A549 (cell line): ENCODE results near the gene PKNOX1. TPM values are rescaled to one million over a fixed set of nuclear protein-coding genes. Genes with fewer than 3 reads are reported as not detected.
"Not testable (repeated sequence)": the region's sequence is repeated elsewhere in the genome, so short reads cannot be mapped to it uniquely, and the experiment has no call there.

Experiments used
- ATAC-seq, 2 experiments: fragments of 200-7000 bp in 1 of 2; fragments of >200 bp in 1 of 2; cut with Nextera tagmentation in 1 of 2; cut with Tn5 transposase in 1 of 2; 3 replicates each; pipeline versions ENCODE4 v1.8.0 to v1.9.1; 2018 to 2020; ENCODE audit warnings: mild to moderate bottlenecking in 1 of 2, moderate library complexity in 1 of 2
- CTCF ChIA-PET: fragments of 300-600 bp; sonication (Branson Sonifier 250); formaldehyde crosslinking; extraction: SDS; loops from one replicate; lab custom pipeline; 2021; ENCODE audit warnings: antibody characterized with exemption, inconsistent platforms; lab: Yijun Ruan, JAX
- POLR2A ChIA-PET: fragments of 350-600 bp; formaldehyde crosslinking; extraction: SDS; loops from one replicate; lab custom pipeline; 2021; ENCODE audit warnings: antibody characterized with exemption, inconsistent platforms; lab: Yijun Ruan, JAX
- DNase-seq, 2 experiments: peaks; one replicate each; pipeline versions ENCODE4 v3.0.0 to v3.0.0-alpha.2; 2011 to 2016; ENCODE audit warnings: low read depth in 1 of 2, low spot score in 1 of 2
- FAIRE-seq: peaks from 2 replicates; lab custom pipeline; 2011; peaks lifted over from hg19 to GRCh38; lab: Jason Lieb, UNC
- H3K27ac ChIP-seq, 2 experiments: fragments of >200 bp; sonication (Bioruptor Twin); formaldehyde crosslinking; 3 replicates each; pipeline ENCODE4 v1.5.1; 2016 to 2017
- H3K4me1 ChIP-seq: fragments of >200 bp; sonication (Bioruptor Twin); formaldehyde crosslinking; 3 replicates; pipeline ENCODE4 v1.6.1; 2016
- H3K4me2 ChIP-seq: fragments of >200 bp; sonication (Bioruptor Twin); formaldehyde crosslinking; 3 replicates; pipeline ENCODE4 v1.6.1; 2016
- H3K4me3 ChIP-seq: fragments of >200 bp; sonication (Bioruptor Twin); formaldehyde crosslinking; 3 replicates; pipeline ENCODE4 v1.5.1; 2016
- H3K9me3 ChIP-seq: fragments of >200 bp; sonication (Bioruptor Twin); formaldehyde crosslinking; 3 replicates; pipeline ENCODE4 v1.6.1; 2016
- BHLHE40 ChIP-seq: IDR thresholded peaks from 2 replicates; pipeline ENCODE4 v1.6.1; 2012; ENCODE audit warnings: low read depth, low read length, inconsistent platforms
- CEBPB ChIP-seq, 2 experiments: fragments of >200 bp in 1 of 2; sonication (Bioruptor Twin) in 1 of 2; formaldehyde crosslinking in 1 of 2; IDR thresholded peaks; 2 replicates each; pipeline ENCODE4 v1.6.1; 2012 to 2016
- ESRRA ChIP-seq: fragments of 150-350 bp; IDR thresholded peaks from 2 replicates; pipeline ENCODE4 v1.6.1; 2014; ENCODE audit warnings: mild to moderate bottlenecking, low read length, borderline replicate concordance
- FOSL2 ChIP-seq, 2 experiments: fragments of 450-650 bp in 1 of 2; fragments of >200 bp in 1 of 2; sonication (Bioruptor Twin) in 1 of 2; formaldehyde crosslinking; IDR thresholded peaks; 2 replicates each; pipeline versions ENCODE4 v1.5.0 to v1.6.1; 2016 to 2020; ENCODE audit warnings: mild to moderate bottlenecking in 1 of 2, moderate library complexity in 1 of 2
- RAD21 ChIP-seq, 2 experiments: fragments of >200 bp in 1 of 2; sonication (Bioruptor Twin) in 1 of 2; formaldehyde crosslinking in 1 of 2; IDR thresholded peaks in 1 of 2; conservative IDR thresholded peaks in 1 of 2; 2 replicates in 1 of 2; 3 replicates in 1 of 2; pipeline ENCODE4 v1.6.1; 2012 to 2018; ENCODE audit warnings: inconsistent platforms in 1 of 2
- RCOR1 ChIP-seq: fragments of 150-350 bp; IDR thresholded peaks from 2 replicates; pipeline ENCODE4 v1.6.1; 2014; ENCODE audit warnings: antibody characterized with exemption, low read length, low read depth
- TFCP2L1 ChIP-seq: fragments of 250-450 bp; sonication (Bioruptor Pico); IDR thresholded peaks from 2 replicates; pipeline ENCODE4 v1.5.0; 2021; ENCODE audit warnings: mild to moderate bottlenecking
- TP53 ChIP-seq: fragments of 250-450 bp; sonication (Bioruptor Pico); IDR thresholded peaks from 2 replicates; pipeline ENCODE4 v1.5.0; 2021; ENCODE audit warnings: mild to moderate bottlenecking, moderate library complexity
- WGBS: methylation state at CpG from one replicate; pipeline ENCODE4 v1.1.6; 2017; ENCODE audit errors: missing lambda C conversion rate; 5-methylcytosine and 5-hydroxymethylcytosine counted together
- polyA plus RNA-seq, 4 experiments: library from polyadenylated mRNA; depleted of rRNA in 3 of 4; stranded (reverse); fragments of >200 nt; fragmentation: RNase III in 1 of 4; extraction: RNeasy Plus Mini Kit Qiagen cat#74134 plus additional on column Dnase treatment in 1 of 4; gene quantifications; 2 replicates in 3 of 4; 3 replicates in 1 of 4; pipeline ENCODE4 v1.2.3, GENCODE V29; 2011 to 2017
- TF ChIP-seq, protein P1 (sequence below): fragments of 200-600 bp; sonication (generic); IDR thresholded peaks from 2 replicates; pipeline ENCODE4 v1.6.1; 2016; ENCODE audit warnings: antibody characterized with exemption, mild to moderate bottlenecking, moderate library complexity
- TF ChIP-seq, protein P2 (sequence below): fragments of 250-450 bp; sonication (Bioruptor Pico); IDR thresholded peaks from 2 replicates; pipeline ENCODE4 v1.5.0; 2020; ENCODE audit warnings: low read depth, mild to moderate bottlenecking, moderate library complexity

Gene PKNOX1
- polyA plus RNA-seq, 2 of the 4 experiments (the other 2 are of a cell fraction), result 3.9 to 16.3 TPM

DNA sequence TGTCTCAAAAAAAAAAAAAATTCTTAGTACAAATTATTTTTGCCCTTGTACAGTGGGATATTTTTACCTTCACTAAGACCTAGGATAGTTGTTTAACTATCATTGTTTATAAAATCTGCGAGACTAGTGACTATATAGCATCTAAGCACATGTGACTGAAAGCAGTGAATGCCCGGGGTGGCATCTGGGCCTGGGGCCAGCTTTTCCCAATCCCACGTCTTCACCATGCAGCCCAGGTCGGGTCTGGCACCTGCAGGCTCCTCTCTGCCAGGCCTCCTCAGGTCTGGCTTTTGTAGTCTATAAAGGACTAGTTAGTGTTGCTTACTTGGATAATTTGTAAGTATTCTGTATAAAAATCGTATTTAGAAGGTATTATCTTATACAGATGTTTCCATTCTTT, 60.5 kb downstream of the PKNOX1 start:
- Histone ChIP-seq H3K4me1 (no peaks in the 10 kb centered on the region), H3K27ac (no peak overlapping the region), H3K9me3 (no peaks in the 10 kb centered on the region), H3K4me2 (no peak overlapping the region), H3K4me3 (no peak overlapping the region)
- no peak for FAIRE-seq
- WGBS, result 69% methylated on average over 5 of the region's 5 CpGs
- no peak for ATAC-seq
- POLR2A ChIA-PET, result no interaction called here
- DNase-seq, result no peak
- TF ChIP-seq ESRRA (no peak), FOSL2 (IDR thresholded peaks at IDR 0.05) (no peak), FOSL2 (CRISPR knock-in tag; IDR thresholded peaks at IDR 0.05) (no peak), RCOR1 (no peak), CEBPB (IDR thresholded peaks at IDR 0.05) (no peak), BHLHE40 (no peak), TFCP2L1 (CRISPR knock-in tag) (no peak), TP53 (CRISPR knock-in tag) (no peak), RAD21 (conservative IDR thresholded peaks at IDR 0.05 in 1 of 2, IDR thresholded peaks at IDR 0.05 in 1 of 2) (no peak)
- TF ChIP-seq, protein P1, sequence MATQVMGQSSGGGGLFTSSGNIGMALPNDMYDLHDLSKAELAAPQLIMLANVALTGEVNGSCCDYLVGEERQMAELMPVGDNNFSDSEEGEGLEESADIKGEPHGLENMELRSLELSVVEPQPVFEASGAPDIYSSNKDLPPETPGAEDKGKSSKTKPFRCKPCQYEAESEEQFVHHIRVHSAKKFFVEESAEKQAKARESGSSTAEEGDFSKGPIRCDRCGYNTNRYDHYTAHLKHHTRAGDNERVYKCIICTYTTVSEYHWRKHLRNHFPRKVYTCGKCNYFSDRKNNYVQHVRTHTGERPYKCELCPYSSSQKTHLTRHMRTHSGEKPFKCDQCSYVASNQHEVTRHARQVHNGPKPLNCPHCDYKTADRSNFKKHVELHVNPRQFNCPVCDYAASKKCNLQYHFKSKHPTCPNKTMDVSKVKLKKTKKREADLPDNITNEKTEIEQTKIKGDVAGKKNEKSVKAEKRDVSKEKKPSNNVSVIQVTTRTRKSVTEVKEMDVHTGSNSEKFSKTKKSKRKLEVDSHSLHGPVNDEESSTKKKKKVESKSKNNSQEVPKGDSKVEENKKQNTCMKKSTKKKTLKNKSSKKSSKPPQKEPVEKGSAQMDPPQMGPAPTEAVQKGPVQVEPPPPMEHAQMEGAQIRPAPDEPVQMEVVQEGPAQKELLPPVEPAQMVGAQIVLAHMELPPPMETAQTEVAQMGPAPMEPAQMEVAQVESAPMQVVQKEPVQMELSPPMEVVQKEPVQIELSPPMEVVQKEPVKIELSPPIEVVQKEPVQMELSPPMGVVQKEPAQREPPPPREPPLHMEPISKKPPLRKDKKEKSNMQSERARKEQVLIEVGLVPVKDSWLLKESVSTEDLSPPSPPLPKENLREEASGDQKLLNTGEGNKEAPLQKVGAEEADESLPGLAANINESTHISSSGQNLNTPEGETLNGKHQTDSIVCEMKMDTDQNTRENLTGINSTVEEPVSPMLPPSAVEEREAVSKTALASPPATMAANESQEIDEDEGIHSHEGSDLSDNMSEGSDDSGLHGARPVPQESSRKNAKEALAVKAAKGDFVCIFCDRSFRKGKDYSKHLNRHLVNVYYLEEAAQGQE, result no peak
- TF ChIP-seq, protein P2, sequence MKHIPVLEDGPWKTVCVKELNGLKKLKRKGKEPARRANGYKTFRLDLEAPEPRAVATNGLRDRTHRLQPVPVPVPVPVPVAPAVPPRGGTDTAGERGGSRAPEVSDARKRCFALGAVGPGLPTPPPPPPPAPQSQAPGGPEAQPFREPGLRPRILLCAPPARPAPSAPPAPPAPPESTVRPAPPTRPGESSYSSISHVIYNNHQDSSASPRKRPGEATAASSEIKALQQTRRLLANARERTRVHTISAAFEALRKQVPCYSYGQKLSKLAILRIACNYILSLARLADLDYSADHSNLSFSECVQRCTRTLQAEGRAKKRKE (CRISPR knock-in tag), result no peak
- CTCF ChIA-PET, result no interaction called here

DNA sequence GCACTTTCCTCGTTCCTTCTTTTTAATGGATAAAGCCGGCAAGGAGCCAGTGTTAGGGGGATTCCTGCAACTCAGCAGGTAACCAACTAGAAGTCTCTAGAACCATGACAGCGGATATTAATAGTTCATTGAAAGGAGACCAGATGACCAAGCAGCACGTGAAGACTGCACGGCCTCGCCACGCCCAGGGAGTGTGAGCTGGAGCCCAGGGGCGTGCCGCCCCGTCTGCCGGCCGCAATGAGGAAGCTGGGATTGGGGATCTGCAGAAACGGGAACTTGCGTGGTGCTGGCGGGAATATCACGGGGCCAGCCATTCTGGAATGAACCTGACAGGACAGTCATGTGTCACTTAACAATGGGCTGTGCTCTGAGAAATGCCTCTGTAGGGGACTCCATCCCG, 62.5 kb downstream of the PKNOX1 start:
- H3K27ac ChIP-seq, H3K4me2 ChIP-seq, FAIRE-seq, CTCF ChIA-PET, DNase-seq, H3K4me3 ChIP-seq, H3K4me1 ChIP-seq, H3K9me3 ChIP-seq, ATAC-seq, POLR2A ChIA-PET: not testable (repeated sequence)
- WGBS, result 96% methylated on average over 9 of the region's 17 CpGs

DNA sequence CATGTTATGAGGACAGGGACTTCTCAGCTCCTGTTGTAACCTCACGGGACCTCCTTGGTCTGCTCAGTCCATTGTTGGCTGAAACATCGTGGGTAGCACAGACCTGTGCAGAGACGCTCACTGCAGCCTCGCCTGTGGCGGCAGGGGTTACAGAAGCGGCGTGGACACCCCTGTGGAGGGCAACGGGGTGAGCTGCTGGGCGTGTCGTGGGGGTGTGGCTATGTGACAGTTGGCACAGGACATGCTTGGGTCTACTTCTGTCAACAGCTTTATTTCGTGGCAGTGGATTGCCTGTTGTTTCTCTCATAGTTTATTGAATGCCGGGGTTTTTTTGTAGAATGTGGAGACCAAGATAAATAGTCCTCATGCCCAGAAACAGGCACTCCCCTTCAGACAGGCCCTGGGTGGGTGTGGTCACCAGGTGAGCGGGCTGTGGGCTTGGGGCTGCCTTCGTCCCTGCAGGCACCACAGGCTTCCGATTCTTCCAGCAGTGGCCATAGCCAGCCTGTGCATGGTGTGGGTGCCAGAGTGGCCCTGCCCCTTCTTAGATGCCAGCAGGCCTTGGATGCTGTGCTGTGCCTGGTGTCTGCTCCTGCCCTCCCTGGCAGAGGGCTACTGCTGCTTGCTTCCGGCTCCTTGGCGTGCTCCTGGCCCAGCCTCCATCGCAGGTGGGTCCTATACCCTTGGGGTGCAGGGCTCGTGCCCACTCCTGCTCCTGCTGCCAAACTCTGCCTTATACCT, 63.7 kb downstream of the PKNOX1 start:
- ATAC-seq, FAIRE-seq, H3K4me1 ChIP-seq, H3K9me3 ChIP-seq, H3K27ac ChIP-seq, H3K4me2 ChIP-seq, DNase-seq, POLR2A ChIA-PET, CTCF ChIA-PET, H3K4me3 ChIP-seq: not testable (repeated sequence)
- WGBS, result 73% methylated on average over 5 of the region's 19 CpGs

DNA sequence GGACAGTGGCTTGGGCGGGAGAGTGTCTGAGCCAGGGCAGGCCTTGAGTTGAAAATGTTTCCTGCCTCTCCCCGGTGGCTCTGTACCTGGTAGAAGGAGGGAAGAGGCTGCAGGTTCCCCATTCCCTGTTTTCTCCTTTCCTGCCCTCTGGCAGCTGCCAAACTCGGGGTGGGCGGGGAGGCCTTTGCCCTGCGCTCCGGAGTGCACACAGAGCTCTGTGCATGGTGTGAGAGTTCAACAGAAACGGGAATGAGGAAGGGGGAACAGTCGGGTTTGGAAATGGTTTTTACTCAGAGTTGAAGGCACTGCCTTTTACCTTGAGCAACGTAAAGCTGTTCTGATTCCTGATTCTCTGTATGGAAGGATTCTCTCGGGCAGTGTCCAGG, 64.3 kb downstream of the PKNOX1 start:
- POLR2A ChIA-PET, CTCF ChIA-PET, H3K4me3 ChIP-seq, FAIRE-seq, DNase-seq, H3K4me1 ChIP-seq, H3K4me2 ChIP-seq, H3K9me3 ChIP-seq, H3K27ac ChIP-seq, ATAC-seq: not testable (repeated sequence)
- WGBS, result 81% methylated on average over 7 of the region's 10 CpGs

DNA sequence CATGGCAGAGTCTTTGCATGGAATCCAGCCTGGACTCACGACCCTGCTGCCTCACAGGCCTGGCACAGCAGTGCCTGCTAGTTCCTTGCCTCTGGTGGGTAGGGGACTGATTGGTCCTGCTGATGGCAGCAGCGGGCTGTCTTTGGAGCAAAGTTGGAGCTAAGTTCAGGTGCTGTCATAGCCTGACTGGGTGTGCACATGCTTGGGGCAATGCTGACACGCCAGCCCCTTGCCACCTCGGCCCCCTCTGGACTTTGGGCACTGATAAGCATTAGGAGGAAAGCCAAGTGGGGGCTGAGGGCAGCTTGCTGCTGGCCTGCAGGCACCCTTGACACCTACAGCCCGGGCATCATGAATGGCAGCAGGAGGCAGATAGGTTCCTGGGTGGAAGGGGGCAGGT, 67.8 kb downstream of the PKNOX1 start:
- H3K4me3 ChIP-seq, FAIRE-seq, DNase-seq, H3K27ac ChIP-seq, H3K4me2 ChIP-seq, CTCF ChIA-PET, POLR2A ChIA-PET, H3K9me3 ChIP-seq, H3K4me1 ChIP-seq: not testable (repeated sequence)
- ATAC-seq, result peak in 1 of 2 experiments; percentile 51; a peak in 3 of 6 replicates
- no CpG with 5 or more reads among the region's 5 CpGs for WGBS

DNA sequence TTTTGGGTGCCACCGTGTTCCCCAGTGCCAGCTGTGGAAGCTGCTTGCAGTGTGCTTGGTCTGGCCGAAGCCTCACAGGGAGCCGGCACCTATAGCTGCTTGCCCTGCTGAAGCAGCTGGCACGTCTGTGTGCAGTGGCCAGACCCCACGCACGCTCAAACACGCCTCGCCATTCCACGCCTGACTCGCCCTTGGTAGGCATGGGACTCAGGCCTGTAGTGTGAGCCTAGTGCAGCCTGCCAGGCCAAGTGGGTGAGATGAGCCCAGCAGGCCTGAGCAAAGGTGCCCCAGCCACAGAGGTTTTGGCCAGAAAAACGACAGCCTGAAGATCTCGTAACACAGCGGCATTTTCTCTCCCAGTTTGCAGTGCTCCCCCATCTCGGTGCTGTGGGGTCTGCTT, 68.9 kb downstream of the PKNOX1 start:
- H3K4me2 ChIP-seq, H3K4me1 ChIP-seq, DNase-seq, H3K27ac ChIP-seq, H3K9me3 ChIP-seq, CTCF ChIA-PET, H3K4me3 ChIP-seq, FAIRE-seq, ATAC-seq, POLR2A ChIA-PET: not testable (repeated sequence)
- 69% methylated on average over 4 of the region's 14 CpGs for WGBS

DNA sequence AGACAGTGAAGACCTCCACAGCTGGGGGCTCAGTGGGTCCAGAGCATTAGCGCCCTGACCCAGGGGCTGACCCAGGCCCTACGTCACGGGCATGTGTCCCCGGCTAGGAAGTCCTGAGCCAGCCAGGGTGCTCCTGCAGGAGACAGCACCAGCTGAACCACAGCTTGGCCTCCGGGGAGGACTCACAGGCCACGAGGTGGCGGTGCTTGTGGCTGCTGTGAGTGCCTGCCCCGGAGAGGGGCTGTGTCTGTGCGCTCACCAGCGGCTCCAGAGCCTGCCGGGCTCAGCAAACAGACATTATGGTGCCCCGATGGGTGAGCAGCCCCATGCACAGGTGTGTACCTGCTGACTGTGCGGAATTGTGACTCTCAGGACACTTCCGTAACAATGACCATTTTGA, 70.2 kb downstream of the PKNOX1 start:
- H3K4me2 ChIP-seq, H3K9me3 ChIP-seq, FAIRE-seq, ATAC-seq, DNase-seq, POLR2A ChIA-PET, H3K4me3 ChIP-seq, H3K27ac ChIP-seq, H3K4me1 ChIP-seq, CTCF ChIA-PET: not testable (repeated sequence)
- WGBS, result no CpG with 5 or more reads among the region's 14 CpGs
